HepG2 (cell line): ENCODE results near the gene IL17RC. TPM values are rescaled to one million over a fixed set of nuclear protein-coding genes. Genes with fewer than 3 reads are reported as not detected.

Experiments
- BCL6 ChIP-seq: IDR thresholded peaks from 2 replicates; pipeline ENCODE4 v1.6.1; 2016; ENCODE audit warnings: missing genetic modification reagents, missing compliant biosample characterization
- ETV5 ChIP-seq: IDR thresholded peaks from 2 replicates; pipeline ENCODE4 v1.6.1; 2018; ENCODE audit warnings: missing biosample characterization, missing genetic modification reagents, inconsistent platforms, borderline replicate concordance
- GLI4 ChIP-seq: sonication (generic); formaldehyde crosslinking; IDR thresholded peaks from 2 replicates; pipeline ENCODE4 v1.5.1; 2020; ENCODE audit warnings: missing genetic modification reagents, mild to moderate bottlenecking, moderate library complexity, borderline replicate concordance
- HHEX ChIP-seq: IDR thresholded peaks from 2 replicates; pipeline ENCODE4 v1.6.1; 2016; ENCODE audit warnings: control low read depth
- KDM3A ChIP-seq: IDR thresholded peaks from 2 replicates; pipeline ENCODE4 v1.6.1; 2018; ENCODE audit warnings: low read depth, missing compliant biosample characterization
- KLF6 ChIP-seq: IDR thresholded peaks from 2 replicates; pipeline ENCODE4 v1.8.0; 2016; ENCODE audit warnings: missing biosample characterization, missing genetic modification reagents
- MAFK ChIP-seq, 2 experiments: IDR thresholded peaks in 1 of 2; conservative IDR thresholded peaks in 1 of 2; 2 replicates each; pipeline ENCODE4 v1.6.1; 2011; ENCODE audit warnings: improper control_type of control experiment in 2 of 2, low read length in 2 of 2
- MTF2 ChIP-seq: sonication (generic); formaldehyde crosslinking; IDR thresholded peaks from 2 replicates; pipeline ENCODE4 v1.5.0; 2020; ENCODE audit warnings: missing genetic modification reagents, borderline replicate concordance
- NFE2L2 ChIP-seq: fragments of 150-350 bp; IDR thresholded peaks from 2 replicates; pipeline ENCODE4 v1.6.1; 2014; ENCODE audit warnings: low read length
- NFIC ChIP-seq: IDR thresholded peaks from 2 replicates; pipeline ENCODE4 v1.6.1; 2012; ENCODE audit warnings: mild to moderate bottlenecking, low read length, inconsistent platforms
- NR2C2 ChIP-seq: sonication (generic); formaldehyde crosslinking; IDR thresholded peaks from 2 replicates; pipeline ENCODE4 v1.4.0; 2020; ENCODE audit warnings: missing genetic modification reagents, mild to moderate bottlenecking, moderate library complexity, borderline replicate concordance
- PITX1 ChIP-seq: sonication (generic); formaldehyde crosslinking; IDR thresholded peaks from 2 replicates; pipeline ENCODE4 v1.5.1; 2020; ENCODE audit warnings: mild to moderate bottlenecking, missing genetic modification reagents
- RBFOX2 ChIP-seq: fragments of 200-400 bp; formaldehyde crosslinking; IDR thresholded peaks from 2 replicates; pipeline ENCODE4 v1.6.1; 2017; ENCODE audit warnings: low read depth, mild to moderate bottlenecking, low read length
- SIX4 ChIP-seq: sonication (generic); formaldehyde crosslinking; IDR thresholded peaks from 2 replicates; pipeline ENCODE4 v1.4.0; 2020; ENCODE audit warnings: missing genetic modification reagents
- SNRNP70 ChIP-seq: fragments of 200-400 bp; formaldehyde crosslinking; IDR thresholded peaks from 2 replicates; pipeline ENCODE4 v1.6.1; 2017; ENCODE audit warnings: mild to moderate bottlenecking, low read depth, low read length, moderate library complexity
- TAF1 ChIP-seq: sonication (generic); formaldehyde crosslinking; IDR thresholded peaks from 2 replicates; pipeline ENCODE4 v1.4.0; 2020; ENCODE audit warnings: missing genetic modification reagents
- ZGPAT ChIP-seq: IDR thresholded peaks from 2 replicates; pipeline ENCODE4 v1.6.1; 2016; ENCODE audit warnings: mild to moderate bottlenecking
- ZIK1 ChIP-seq: sonication (generic); formaldehyde crosslinking; IDR thresholded peaks from 2 replicates; pipeline ENCODE4 v1.5.0; 2020; ENCODE audit warnings: mild to moderate bottlenecking, low read depth, missing genetic modification reagents, borderline replicate concordance
- ZKSCAN5 ChIP-seq: sonication (generic); formaldehyde crosslinking; IDR thresholded peaks from 2 replicates; pipeline ENCODE4 v1.5.1; 2020; ENCODE audit warnings: mild to moderate bottlenecking, missing genetic modification reagents
- ZNF234 ChIP-seq: sonication (generic); formaldehyde crosslinking; conservative IDR thresholded peaks from 2 replicates; pipeline ENCODE4 v1.5.1; 2020; ENCODE audit warnings: mild to moderate bottlenecking, missing genetic modification reagents
- ZNF570 ChIP-seq: sonication (generic); formaldehyde crosslinking; IDR thresholded peaks from 2 replicates; pipeline ENCODE4 v1.4.0; 2020; ENCODE audit warnings: mild to moderate bottlenecking, missing genetic modification reagents, borderline replicate concordance
- ZNF576 ChIP-seq: sonication (generic); formaldehyde crosslinking; IDR thresholded peaks from 2 replicates; pipeline ENCODE4 v1.4.0; 2020; ENCODE audit warnings: mild to moderate bottlenecking, missing genetic modification reagents
- polyA plus RNA-seq, 8 experiments: library from polyadenylated mRNA; depleted of rRNA in 3 of 8; stranded (reverse) in 7 of 8; unstranded in 1 of 8; fragments of >200 nt; fragmentation: Illumina TruSeq in 4 of 8; extraction: Trizol in 4 of 8; gene quantifications; 2 replicates each; pipeline versions ENCODE4 v1.2.1 to v1.2.3, GENCODE V29; 2011 to 2016; ENCODE audit warnings: low read depth in 4 of 8, missing spikeins in 1 of 8, mixed read lengths in 1 of 8; ENCODE audit not compliant: insufficient read depth in 1 of 8
- total RNA-seq, 5 experiments: library from RNA; depleted of rRNA; stranded (reverse); fragments of >200 nt; fragmentation: Illumina TruSeq; extraction: Trizol; gene quantifications; 2 replicates each; pipeline ENCODE4 v1.2.3, GENCODE V29; 2016; ENCODE audit warnings: low read depth in 1 of 5
- TF ChIP-seq, protein P1 (sequence below): sonication (generic); formaldehyde crosslinking; IDR thresholded peaks from 2 replicates; pipeline ENCODE4 v1.4.0; 2020; ENCODE audit warnings: missing genetic modification reagents, low read depth, mild to moderate bottlenecking, borderline replicate concordance
- TF ChIP-seq, protein P2 (sequence below): sonication (generic); formaldehyde crosslinking; IDR thresholded peaks from 2 replicates; pipeline ENCODE4 v1.5.0; 2020; ENCODE audit warnings: missing genetic modification reagents
- TF ChIP-seq, protein P3 (sequence below): sonication (generic); formaldehyde crosslinking; IDR thresholded peaks from 2 replicates; pipeline ENCODE4 v1.8.0; 2022; ENCODE audit warnings: missing genetic modification reagents, mild to moderate bottlenecking, moderate library complexity, borderline replicate concordance

Gene IL17RC
- total and polyA plus RNA-seq, 2 of the 13 experiments (the other 11 are each of a cell fraction or from before 2014, with no cell fraction given): 20.7 to 24.0 TPM

- TF ChIP-seq NFE2L2 (no peak), RBFOX2 (peak; percentile 81), ZIK1 (CRISPR knock-in tag) (no peak; the same call in 1 of the 2 replicates), NFIC (no peak), NR2C2 (peak; percentile 67; the same call in 1 of the 2 replicates), ZNF570 (CRISPR knock-in tag) (no peak), MTF2 (CRISPR knock-in tag) (0 out of 2 replicates have a peak, but pooled peaks have one; percentile 86), ZNF234 (CRISPR knock-in tag) (no peak), SIX4 (no peak), ZKSCAN5 (no peak), PITX1 (CRISPR knock-in tag) (no peak), ZGPAT (CRISPR knock-in tag) (peak; percentile 84), TAF1 (CRISPR knock-in tag) (peak; percentile 73), MAFK (conservative IDR thresholded peaks at IDR 0.05 in 1 of 2, IDR thresholded peaks at IDR 0.05 in 1 of 2; ENCODE audit: low read length in 2 of 2) (no peak), ZNF576 (peak; percentile 23; the same call in 1 of the 2 replicates), HHEX (no peak), BCL6 (CRISPR knock-in tag) (no peak), ETV5 (CRISPR knock-in tag) (peak; percentile 44), SNRNP70 (no peak), GLI4 (no peak), KLF6 (CRISPR knock-in tag) (no peak), KDM3A (CRISPR knock-in tag) (peak; percentile 30; the same call in 1 of the 2 replicates)
- TF ChIP-seq, protein P1, sequence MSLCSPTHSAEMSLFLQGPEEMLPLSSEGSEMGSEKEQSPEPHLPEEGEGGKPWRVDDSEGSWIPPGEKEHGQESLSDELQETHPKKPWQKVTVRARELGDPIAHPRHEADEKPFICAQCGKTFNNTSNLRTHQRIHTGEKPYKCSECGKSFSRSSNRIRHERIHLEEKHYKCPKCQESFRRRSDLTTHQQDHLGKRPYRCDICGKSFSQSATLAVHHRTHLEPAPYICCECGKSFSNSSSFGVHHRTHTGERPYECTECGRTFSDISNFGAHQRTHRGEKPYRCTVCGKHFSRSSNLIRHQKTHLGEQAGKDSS (CRISPR knock-in tag): peak; percentile 85
- TF ChIP-seq, protein P2, sequence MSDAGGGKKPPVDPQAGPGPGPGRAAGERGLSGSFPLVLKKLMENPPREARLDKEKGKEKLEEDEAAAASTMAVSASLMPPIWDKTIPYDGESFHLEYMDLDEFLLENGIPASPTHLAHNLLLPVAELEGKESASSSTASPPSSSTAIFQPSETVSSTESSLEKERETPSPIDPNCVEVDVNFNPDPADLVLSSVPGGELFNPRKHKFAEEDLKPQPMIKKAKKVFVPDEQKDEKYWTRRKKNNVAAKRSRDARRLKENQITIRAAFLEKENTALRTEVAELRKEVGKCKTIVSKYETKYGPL: no peak
- TF ChIP-seq, protein P3, sequence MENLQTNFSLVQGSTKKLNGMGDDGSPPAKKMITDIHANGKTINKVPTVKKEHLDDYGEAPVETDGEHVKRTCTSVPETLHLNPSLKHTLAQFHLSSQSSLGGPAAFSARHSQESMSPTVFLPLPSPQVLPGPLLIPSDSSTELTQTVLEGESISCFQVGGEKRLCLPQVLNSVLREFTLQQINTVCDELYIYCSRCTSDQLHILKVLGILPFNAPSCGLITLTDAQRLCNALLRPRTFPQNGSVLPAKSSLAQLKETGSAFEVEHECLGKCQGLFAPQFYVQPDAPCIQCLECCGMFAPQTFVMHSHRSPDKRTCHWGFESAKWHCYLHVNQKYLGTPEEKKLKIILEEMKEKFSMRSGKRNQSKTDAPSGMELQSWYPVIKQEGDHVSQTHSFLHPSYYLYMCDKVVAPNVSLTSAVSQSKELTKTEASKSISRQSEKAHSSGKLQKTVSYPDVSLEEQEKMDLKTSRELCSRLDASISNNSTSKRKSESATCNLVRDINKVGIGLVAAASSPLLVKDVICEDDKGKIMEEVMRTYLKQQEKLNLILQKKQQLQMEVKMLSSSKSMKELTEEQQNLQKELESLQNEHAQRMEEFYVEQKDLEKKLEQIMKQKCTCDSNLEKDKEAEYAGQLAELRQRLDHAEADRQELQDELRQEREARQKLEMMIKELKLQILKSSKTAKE (CRISPR knock-in tag): no peak
These were observed 29.5 kb downstream of the IL17RC start (continued) for GRCh38 chr3:9946112-9947024.
